Ramos (cell line): ENCODE measurements around the gene MGA.

ENCODE experiments used
- in situ Hi-C: fragments of 300-500 bp; cut with MboI; formaldehyde crosslinking; loops from one replicate; pipeline ENCODE4 v1.14.3; 2022; ENCODE audit warnings: low sequenced_read_pairs; ENCODE audit not compliant: unreplicated experiment

The MGA gene

DNA sequence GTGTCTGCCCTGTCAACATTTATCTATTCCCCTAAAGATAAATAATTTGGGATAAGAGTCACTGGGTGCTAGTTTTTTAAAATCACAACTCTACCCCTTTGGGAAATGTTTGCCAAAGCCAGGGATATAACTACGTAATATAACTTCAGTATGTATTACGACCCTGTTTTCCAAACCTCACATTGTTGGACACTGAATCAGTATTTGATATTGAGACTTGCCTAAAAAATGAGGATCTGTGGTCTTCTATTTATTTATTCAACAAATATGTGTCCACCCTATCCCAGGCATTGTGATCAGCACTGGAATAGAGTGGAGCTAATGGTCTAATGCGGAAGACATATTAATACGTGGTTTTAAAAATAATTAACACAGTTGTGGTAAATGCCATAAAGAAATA, 4.5 kb upstream of the MGA start:
- in situ Hi-C loops = no loop called here

DNA sequence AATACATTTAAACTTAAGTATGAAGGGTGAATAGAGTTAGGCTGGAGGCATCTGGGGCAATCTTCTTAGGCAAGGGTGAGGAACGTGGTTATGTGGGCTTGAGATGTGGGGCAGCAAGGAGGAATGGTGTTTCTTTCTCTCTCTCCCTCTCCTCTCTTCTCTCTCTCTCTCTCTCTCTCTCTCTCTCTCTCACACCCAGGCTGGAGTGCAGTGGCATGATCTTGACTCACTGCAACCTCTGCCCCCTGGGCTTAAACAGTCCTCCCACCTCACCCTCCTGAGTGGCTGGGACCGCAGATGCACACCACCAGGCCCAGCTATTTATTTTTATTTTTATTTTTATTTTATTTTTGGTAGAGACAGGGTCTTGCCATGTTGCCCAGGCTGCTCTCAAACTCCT, 4.0 kb upstream of the MGA start:
- in situ Hi-C loops = no loop called here

DNA sequence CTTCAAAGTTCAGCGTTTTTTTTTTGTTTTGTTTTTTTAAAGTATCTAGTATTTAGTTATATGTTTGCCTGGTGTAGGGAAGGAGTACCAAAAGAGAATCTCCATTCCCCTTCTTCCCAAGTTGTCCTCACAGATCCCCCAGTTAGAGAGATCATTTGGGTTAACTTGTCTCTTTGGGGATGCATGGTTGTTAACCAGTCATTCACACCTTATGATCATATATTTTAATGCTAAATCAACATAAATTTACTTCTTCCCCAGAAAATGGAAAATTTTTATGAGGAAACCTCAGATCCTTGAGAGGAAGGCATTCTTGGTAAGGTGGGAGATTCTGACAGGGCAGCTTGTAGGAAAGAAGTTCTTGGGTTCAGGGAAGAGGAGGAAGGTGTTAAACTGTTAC, 1.5 kb upstream of the MGA start:
- in situ Hi-C loops = no loop called here

DNA sequence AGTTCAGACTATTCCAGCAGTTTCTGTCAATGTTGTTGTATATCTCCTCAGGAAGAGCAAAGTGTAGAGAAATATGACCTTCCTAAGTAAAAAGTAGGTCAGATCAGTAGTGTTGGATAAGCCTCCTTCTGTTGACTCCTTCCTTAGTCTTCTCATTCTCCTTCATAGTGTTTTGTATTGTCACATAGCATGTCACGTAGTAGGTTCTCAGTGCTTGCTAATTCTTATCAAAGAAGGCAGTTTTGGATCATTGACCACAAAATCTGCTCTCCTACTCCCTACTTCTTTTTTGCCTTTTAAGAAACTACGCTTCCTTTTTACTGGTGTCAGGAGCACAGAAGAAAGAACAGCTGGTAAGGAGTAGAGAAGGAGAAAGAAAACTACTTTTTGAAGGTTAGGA, 1.0 kb upstream of the MGA start:
- in situ Hi-C loops = no loop called here

DNA sequence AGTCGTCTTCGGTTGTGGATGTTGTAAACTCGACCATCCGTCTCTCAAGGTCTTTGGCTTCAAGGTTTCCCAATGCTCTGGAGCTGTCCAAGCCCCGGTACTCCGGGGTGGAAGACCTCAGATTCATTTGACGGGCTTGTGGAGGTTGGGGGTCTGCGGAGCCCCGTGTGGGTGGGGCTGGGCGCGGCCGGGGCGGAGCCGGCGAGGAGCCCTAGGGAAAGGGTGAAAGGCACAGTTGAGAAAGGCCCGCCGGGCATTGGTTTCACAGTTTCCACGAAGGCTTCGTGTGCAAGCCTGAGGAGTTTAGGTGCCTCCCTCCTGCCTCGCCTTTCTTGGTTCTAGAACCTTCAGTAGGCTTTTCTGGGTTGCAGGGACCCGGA, 360 bp upstream of the MGA start:
- in situ Hi-C loops = no loop called here

DNA sequence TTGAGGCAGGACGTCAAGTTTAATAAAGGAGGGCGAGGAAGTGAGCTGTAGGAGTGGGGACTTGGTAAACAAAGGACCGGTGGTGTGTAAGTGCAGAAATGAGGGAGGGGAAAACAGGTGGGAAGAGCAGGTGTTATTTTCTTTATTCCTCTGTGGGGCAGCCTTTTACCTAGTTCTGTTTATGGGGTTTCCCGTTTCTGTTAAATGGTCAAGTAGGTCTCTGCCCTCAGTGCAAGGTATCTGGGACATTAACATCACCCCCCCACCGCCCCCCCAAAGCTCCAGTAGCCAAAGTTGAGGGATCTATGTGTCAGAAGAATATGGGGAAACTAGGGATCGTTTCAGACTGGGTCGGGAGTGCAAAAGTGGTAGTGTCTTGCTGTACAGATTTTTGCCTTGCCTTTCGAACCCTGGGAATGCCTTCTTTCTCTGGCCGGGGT, 893 bp downstream of the MGA start:
- in situ Hi-C loops = no loop called here

DNA sequence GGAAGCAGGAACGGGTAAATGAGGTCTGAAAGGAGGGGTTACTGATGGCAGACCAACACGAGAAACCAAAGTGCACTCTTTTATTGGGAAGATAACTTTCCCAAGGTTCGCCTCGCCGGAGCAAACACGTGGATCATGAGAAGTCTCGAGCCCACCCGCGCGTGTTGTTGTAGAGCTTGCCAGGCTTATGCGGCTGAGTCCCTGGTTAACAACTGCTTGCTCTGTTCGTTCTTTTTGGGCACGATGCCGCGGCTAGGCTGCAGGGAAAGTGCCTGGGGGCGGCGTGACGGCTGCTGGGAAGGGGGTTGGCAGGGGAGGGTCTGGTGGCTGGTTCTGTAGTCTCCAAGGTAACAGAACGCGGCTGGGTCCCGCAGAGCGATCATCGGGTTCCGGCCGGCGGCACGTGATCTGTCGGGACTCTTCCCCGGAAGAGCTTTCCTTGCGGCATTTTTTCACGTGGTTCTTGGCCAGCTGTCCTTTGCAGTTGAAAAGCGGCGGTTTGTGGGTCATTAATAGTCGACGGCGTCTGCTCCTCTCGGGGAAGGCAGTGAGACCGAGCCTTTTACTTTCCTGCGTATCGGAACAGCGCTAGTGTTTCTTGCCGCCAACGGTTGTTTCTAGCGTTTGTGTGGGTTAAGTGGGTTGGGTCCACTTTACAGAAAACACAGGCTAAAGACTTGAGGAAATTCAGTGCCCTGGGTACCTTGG, 1.5 kb downstream of the MGA start:
- in situ Hi-C loops = no loop called here

DNA sequence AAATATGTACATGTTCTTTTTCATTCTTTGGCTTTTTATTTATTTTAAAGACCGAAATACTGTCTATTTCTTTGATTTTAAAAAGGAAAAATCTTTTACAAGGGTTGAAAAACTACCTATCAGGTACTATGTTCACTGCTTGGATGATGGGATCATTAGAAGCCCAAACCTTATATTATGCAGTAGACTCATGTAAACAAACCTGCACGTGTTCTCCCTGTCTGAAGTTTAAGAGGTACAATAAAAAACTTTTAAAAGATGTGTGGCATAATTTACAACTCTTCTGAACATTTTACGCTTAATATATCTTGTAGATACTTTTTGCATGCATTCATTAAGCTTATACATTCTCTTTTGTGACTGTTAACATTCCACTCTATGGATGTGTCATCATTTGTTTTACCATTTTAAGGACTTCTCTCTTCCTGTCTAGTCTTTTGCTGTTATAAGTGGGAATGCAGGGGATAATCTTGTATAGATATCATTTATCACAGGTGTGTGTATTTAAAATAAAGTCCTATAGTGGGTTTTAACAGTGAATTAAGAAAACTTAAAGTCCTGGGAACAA, 6.2 kb downstream of the MGA start:
- in situ Hi-C loops = no loop called here

DNA sequence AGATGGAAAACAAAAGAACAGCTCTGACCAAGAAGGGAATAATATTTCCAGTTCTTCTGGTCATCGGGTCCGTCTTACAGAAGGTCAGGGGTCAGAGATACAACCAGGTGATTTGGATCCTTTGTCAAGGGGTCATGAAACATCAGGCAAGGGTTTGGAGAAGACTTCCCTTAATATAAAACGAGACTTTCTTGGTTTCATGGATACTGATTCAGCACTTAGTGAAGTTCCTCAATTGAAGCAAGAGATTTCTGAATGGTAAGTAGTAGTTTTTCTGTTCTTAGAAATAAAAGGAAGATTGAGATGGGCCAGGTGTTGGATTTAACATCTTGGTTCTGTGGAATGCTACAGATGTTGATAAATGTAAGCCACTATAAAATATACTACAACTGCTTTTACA, 9.5 kb downstream of the MGA start:
- in situ Hi-C loops = no loop called here

DNA sequence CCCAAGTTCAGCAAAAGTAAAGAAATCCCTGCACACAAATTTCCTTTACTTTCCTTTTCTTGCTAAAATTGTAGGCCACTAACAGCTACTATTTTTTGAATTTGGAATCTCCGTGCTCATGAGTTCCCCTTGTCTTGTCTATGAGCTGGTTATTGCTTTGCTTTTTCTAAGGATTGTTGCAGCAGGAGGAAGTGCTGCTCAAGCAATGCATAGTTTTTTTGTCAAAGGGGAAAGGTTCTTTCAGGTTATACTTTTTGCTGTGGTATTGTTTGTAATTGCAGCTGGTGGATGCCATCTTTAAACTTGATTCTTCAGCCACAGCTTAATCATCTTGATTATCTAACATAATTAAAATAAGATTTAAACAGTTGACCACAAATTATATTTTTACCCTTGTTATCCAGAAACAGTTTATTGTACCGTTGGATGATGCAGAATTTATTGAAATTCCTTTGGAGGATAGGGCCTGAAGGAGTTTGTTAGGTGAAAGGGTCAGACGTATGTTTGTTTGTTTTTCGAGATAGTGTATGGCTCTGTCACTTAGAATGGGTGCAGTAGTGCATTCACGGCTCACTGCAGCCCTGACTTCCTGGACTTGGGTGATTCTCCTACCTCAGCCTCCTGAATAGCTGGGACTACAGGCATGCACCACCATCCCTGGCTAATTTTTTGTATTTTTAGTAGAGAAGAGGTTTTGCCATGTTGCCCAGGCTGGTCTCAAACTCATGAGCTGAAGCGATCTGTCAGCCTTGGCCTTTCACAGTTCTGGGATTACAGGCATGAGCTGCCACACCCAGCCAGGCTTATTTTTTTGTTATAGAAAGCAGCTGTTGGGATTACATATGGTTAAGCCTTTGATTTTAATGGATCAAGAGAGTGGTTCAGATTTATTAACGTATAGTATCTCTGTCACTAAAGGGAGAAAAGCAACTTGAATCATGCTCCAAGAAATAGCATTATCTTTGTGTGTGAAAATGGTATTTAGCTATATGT, 11.7 kb downstream of the MGA start:
- in situ Hi-C loops = no loop called here

DNA sequence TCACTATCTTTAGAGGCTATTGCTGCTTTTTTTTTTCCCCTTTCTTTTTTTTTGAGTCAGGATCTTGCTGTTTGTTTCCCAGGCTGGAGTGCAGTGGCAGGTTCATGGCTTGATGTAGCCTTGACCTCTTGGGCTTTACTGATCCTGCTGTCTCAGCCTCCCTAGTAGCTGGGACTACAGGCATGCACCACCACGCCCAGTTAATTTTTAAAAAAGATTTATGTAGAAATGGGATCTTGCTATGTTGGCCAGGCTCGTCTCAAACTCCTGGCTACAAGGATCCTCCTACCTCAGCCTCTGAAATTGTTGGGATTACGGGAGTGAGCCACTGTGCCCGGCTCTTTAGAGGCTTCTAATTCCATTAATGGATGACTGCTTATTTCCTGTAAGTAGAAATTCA, 15.1 kb downstream of the MGA start:
- in situ Hi-C loops = no loop called here

DNA sequence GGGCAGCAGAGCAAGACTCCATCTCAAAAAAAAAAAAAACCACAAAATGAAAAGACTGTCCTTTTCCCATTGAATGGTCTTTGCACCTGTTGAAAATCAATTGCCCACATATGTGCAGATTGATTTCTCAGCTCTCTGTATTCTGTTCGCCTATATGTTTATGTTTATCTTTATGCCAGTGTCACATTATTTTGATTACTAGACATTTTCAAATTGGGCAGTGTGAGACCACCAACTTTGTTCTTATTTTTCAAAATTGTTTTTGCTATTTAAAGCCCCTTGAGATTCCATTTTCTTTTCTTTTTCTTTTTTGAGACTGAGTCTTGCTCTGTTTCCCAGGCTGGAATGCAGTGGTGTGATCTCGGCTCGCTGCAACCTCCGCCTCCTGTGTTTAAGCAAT, 18.5 kb downstream of the MGA start:
- in situ Hi-C loops = no loop called here

DNA sequence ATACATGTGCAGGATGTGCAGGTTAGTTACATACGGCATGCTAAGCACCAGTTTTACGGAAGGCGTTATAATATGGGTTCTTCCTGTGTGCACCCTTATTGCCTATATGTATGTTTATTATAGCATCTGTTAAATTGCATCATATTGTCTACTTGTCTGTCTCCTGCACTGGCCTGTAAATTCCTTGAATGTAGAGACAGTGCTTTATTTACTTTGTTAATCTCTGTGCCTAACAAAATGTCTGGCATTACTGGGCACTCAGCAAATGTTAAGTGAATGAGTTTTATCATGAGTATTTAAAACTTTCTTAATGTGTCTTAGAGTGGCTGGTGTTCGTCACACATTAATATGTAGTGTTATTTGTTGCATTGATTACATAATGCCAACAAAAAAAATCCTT, 23.8 kb downstream of the MGA start:
- in situ Hi-C loops = no loop called here

DNA sequence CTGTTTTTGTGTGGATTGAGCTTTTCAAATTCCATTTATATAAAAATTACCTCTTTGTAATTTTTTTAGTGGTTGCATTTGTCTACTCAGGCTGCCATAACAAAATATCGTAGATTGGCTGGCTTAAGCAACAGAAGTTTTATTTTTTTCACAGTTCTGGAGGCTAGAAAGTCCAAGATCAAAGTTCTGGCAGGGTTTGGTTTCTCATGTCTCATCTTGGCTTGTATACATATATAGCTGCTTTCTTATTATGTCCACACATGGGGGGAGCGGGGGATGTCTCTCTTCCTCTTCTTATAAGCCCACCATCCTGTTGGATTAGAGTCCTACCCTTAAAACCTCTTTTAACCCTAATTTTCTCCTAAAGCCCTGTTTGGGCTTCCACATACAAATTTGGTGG, 28.5 kb downstream of the MGA start:
- in situ Hi-C loops = no loop called here

DNA sequence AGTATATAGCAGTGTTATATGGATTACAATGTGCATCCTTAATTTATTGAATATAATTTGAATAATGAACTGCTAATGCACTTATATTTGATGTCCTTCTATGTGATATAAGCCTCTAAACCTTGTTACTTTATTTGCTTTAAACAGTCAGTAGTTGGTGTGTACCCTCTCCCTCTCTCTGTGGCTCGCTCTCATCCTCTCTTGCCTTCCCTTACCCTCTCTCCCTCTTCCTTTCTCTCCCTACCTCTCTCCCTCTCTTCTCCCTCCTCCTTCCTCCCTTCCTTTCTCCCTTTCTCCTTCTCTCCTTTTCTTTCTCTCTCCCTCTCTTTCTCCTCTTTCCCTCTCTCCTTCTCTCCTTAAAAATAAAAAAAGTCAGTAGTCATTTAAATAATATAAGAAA, 28.9 kb downstream of the MGA start:
- in situ Hi-C loops = no loop called here

DNA sequence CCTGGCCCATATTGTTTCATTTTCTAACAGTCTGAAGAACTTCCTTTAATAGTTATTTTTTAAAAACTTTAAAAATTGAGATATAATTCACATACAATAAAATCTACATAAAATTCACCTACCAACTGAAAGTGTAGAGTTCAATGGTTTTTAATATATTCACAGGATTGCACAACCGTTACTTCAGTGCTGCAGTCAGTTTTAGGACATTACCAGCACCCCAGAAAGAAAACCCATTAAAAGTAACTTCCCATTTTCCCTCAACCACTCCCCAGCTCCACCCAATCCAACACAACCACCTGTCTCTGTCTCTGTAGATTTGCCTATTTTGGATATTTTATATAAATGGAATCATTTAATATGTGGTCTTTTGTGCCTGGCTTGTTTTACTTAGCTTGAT, 29.6 kb downstream of the MGA start:
- in situ Hi-C loops = no loop called here

DNA sequence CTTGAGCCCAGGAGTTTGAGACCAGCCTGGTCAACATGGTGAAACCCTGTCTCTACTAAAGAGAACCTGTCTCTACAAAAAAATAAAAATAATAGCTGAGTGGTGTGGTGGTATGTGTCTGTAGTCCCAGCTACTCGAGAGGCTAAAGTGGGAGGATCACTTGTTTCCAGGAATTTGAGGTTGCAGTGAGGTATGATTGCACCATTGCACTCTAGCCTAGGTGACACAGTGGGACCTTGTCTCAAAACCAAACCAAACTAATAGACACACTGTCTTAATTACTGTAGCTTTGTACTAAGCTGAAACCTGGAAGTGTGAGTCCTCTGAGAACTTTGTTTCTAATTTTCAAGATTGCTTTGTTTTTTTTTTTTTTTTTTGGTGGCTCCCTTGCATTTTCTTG, 30.4 kb downstream of the MGA start:
- in situ Hi-C loops = no loop called here

DNA sequence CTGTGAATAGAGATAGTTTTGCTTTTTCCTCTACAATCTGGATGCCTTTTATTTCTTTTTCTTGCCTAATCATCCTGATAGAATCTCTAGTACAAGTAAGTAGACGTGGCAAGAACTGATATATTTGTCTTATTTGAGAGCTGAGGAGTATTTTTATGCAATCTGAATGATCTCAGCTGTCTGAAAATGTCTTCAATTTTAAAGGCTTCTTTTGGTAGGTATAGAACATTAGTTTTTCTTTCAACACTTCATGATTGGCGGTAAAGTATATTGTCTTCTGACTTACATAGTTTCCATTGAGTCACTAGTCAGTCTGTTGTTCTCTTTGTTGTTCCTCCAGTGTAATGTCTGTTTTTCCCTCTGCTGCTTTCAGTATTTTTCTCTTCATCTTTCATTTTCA, 31.3 kb downstream of the MGA start:
- in situ Hi-C loops = no loop called here

DNA sequence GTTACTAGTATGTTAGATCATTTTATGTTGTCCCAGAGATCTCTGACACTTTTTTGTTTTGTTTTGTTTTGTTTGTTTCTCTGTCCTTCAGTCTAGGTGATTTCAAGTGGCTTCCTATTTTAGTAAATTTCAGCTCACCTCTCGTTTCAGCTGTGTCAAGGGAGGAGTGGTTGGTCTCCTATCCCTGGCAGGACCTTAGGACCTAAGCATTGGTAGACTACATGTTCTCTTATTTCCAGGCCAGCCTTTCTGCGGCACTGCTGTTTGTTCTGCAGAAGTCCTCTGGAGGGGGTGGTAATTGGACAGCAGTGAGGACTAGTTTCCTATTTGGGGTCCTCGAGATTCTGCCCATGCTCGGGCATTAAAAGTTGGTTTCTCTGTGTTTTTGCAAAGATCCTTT, 31.8 kb downstream of the MGA start:
- in situ Hi-C loops = no loop called here

DNA sequence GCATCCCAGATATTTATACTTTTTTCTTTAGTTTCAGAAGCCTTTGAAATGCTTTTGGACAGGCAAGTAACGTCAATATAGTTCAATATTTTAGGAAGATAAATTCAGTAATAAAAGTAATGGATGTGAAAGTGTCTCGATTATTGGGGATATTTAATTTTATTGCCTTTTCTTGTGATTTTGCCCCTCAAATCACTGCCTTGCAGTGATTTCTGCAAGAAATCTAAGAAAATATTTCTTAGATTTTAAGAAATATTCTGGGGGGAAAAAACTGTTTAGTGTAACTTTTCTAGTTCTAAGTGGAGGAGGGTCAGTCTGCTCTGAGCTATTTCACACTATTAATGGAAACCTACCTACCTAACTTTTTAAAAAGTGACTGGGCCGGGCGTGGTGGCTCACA, 33.6 kb downstream of the MGA start:
- in situ Hi-C loops = no loop called here

DNA sequence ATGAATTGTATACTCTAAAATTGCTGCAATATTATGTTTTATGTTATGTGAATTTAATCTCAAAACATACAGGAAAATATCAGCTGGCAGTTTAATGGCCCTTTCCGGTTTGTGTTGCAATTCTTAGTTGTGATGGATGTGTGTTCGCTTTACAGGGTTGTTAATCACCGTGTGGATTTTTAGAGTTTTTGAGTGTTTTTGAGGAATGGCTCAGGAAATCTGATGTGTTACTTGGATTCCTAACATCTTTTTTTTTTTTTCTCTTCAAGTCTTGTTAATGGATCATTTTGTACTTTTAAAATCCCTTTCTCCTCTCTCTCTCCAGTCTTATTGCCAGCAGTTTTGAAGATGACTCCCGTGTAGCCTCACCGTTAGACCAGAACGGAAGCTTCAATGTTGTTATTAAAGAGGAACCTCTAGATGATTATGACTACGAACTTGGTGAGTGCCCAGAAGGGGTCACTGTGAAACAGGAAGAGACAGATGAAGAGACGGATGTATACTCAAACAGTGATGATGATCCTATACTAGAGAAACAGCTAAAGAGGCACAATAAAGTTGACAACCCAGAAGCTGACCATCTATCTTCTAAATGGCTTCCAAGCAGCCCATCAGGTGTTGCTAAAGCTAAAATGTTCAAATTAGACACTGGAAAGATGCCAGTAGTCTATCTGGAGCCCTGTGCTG, 35.7 kb downstream of the MGA start:
- in situ Hi-C loops = no loop called here
